AG09309 (cell line): ENCODE measurements around the gene NOS3.

Experiments used
- DNase-seq: peaks from one replicate; pipeline ENCODE4 v3.0.0-alpha.2; 2010; ENCODE audit warnings: low read depth
- H3K4me3 ChIP-seq: 2 replicates; pipeline ENCODE4 v1.5.1; 2011; ENCODE audit warnings: mild to moderate bottlenecking, low read depth, low read length, moderate library complexity; ENCODE audit not compliant: control insufficient read depth
- CTCF ChIP-seq: IDR thresholded peaks from 2 replicates; pipeline ENCODE4 v1.5.1; 2011; ENCODE audit warnings: mild to moderate bottlenecking, low read depth, low read length, inconsistent platforms; ENCODE audit not compliant: insufficient read depth, control insufficient read depth; ENCODE audit errors: missing control alignments

Gene NOS3

GRCh38 chr7:150944066-150945042 lies 46.5 kb upstream of the NOS3 start:
- H3K4me3 ChIP-seq, result no peak overlapping the region
- TF ChIP-seq CTCF, result no peak
- DNase-seq, result no peak

- no peak for DNase-seq
- H3K4me3 ChIP-seq, result no peak overlapping the region
- no peak for TF ChIP-seq CTCF
Measured at GRCh38 chr7:150945171-150945852, 45.5 kb upstream of the NOS3 start.

- DNase-seq, result no peak
- H3K4me3 ChIP-seq, result no peak overlapping the region
- no peak for TF ChIP-seq CTCF
Measured at GRCh38 chr7:150945853-150946420, 44.9 kb upstream of the NOS3 start.

GRCh38 chr7:150946421-150947240 lies 44.2 kb upstream of the NOS3 start:
- DNase-seq, result no peak
- TF ChIP-seq CTCF, result no peak
- H3K4me3 ChIP-seq, result no peak overlapping the region

- H3K4me3 ChIP-seq, result no peak overlapping the region
- TF ChIP-seq CTCF, result no peak
- DNase-seq, result no peak
Measured at GRCh38 chr7:150947241-150947745, 43.5 kb upstream of the NOS3 start.
